Stimulated activated CD4-positive, alpha-beta T cell treated with anti-CD3 and anti-CD28 coated beads, Interleukin-12 subunit alpha, Interleukin-12 subunit beta, amount 100 ng/mL, for 4 hours (primary cell): Measurements from ENCODE around the gene TPPP3.
"Not testable (repeated sequence)": the region's sequence is repeated elsewhere in the genome, so short reads cannot be mapped to it uniquely, and the experiment has no call there.

Source experiments
- DNase-seq: peaks from one replicate; pipeline ENCODE4 v3.0.0-alpha.2; 2020

TPPP3 gene

DNA sequence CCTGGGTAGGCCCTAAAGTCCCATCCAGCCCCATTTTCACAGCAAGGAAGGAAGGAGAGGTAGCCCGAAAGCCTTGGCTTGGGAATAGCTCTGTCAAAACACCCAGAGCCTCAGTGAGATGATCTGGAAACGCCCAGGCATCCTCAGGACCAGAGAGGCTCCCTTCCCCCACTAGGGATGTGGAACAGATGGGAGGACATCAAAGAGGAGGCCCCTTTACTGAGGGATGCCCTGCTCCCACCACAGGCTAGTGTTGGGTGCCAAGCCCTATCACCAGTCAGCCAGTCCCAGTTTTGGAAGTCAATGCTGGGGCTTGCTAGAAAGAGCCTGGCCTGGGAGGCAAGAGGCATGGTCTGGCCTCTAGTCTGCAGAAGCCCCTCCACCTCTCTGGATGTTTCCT is 4.7 kb downstream of the TPPP3 start:
- DNase-seq: no peak

DNA sequence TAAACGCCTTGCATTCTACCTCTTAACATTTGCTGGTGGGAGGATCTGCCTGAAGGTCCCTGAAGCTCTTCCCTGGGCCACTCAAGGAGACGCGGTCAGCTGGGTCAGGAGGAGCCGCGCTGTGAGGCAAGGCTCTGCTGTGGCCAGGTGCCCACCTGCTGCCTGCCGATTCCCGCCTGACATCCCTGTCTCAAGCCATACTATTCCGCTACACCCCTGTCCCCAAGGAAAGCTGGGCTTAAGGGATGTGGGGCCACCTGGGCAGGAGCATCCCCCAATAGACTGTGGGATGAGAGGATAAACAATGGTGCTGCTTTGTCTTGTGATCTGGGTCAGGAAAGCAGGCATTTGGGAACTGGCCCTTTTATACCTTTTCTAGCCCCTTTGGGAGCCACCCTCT is 5.1 kb downstream of the TPPP3 start:
- DNase-seq: no peak

DNA sequence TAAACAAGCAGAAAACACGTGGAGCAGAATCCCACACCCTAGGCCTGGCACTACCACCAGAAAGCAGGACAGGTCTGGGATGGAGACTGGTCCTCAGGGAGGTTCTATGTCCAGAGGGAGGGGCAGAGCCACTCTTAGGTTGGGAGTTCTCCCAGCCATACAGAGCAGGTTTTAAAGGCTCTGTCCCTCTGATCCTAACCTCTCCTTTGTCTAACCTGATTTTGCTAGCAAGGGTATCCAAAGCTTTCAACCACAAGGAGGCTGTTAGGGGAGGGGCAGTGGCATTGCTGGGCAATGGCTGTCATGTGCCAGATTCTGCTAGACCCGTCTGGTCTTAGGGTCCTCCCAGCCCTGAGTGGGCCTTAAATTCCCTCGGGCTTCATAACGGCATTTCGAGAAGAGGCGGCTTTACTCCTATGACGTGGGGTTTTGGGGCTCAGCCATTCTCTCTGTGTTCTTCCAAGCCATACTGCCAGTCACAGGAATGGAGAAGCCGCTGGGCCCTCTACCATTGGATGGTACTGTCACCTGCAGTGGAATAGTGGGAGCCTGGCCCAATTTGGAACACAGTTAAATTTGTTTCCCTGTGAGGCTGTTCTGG is 5.7 kb downstream of the TPPP3 start:
- DNase-seq: no peak

DNA sequence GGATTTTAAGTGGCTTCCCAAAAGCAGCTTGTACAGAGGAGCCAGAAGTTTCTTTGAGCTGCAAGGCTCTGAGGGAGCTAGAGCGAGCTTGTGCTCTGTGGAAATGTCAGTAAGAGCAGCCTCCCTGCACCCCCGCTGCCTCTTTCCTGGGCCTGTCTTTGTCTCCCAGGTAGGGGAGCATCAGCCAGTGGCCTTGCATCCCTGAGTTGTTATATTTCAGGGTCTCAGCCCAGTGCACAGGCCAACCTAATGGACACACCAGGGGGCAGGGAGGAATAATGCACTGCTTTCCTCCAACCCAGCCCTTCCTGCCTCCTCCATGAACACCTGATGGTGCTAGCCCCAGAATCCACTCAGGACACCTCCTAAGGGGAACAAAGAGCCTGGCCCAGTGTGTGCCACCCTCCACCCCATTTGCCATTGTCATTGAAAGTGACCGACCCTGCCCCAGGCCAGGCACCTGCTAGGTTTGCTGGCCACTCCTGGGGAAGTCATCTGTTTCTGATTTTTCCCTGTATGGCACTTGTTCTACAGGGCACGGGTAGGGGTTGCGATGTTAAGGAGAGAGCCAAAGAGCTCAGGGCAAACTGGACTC is 6.3 kb downstream of the TPPP3 start:
- no peak for DNase-seq

DNA sequence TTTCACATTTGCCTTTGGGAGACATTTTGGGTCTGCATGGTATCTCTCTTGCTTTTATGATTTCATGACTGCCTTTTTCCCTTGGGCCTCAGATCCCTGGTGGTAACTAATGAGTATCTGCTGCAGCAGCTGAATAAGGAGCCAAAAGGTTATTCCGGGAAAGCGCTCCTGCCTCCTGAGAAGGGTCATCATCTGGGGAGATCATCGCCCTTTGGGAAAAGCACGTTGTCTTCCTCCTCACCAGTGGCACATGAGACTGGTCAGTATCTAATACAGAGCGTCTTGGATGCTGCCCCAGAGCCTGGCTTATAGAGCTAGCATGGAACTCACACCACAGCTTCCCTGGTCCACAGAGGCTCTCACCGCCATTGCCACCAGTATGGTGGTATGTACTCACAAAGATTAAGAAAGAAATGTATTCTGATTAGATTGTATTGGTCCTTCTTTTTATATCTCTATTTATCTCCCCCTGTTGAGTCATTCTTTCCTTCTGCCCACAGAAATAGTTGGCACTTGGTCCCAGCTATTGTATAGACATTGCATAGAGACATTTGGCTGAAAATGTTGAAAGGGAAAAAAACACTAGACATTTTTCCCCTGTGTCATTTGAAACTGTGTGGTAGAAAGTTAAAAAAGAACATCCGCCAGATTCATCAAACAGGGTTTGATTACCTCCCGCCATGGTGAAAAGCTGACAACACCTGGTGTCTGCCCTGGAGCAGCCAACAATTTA is 8.4 kb downstream of the TPPP3 start:
- no peak for DNase-seq

DNA sequence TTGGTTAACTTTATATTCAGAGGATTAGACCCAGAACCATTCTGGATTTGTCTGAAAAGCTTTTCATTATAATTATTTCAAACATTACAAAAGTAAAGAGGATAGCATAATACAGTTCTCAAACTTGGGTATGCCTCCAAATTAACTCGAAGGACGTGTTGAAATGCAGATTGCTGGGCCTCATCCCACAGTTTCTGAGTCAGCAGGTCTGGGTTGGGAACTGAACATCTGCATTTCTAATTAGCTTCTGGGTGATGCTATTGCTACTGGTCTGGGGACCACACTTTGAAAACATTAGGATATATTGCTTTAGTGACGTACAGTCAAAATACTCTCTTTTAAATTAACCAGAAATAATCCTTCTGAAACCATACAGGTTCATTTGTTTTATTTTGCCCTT is 10.0 kb downstream of the TPPP3 start:
- no peak for DNase-seq

DNA sequence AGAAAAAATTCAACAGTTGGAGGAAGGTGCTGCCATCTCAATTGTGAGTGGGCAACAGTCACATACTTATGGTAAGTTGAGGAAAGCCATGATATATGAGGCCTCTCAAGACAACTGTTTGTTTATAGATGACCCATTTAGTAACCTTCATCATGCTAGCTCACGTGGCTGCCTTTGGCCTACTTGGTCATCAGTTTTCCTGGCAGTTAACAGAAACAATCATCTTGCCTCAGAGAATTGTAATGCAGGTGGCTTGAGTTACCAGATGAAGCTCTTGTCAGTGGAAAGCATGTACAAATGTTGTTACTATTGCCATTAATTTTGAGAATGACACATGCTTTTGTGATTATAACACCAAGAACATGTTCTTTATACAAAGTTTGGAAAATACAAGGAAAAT is 14.7 kb downstream of the TPPP3 start:
- DNase-seq: no peak

DNA sequence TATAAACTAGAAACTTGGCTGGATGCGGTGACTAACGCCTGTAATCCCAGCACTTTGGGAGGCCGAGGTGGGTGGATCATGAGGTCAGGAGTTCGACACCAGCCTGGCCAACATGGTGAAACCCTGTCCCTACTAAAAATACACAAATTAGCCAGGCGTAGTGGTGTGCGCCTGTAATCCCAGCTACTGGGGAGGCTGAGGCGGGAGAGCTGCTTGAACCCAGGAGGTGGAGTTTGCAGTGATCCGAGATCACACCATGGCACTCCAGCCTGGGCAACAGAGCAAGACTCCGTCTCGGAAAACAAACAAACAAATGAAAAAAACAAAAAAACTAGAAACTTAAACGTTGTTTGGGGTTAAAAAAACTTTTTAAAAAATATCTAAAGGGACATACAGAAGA is 17.3 kb downstream of the TPPP3 start:
- not testable (repeated sequence) for DNase-seq

DNA sequence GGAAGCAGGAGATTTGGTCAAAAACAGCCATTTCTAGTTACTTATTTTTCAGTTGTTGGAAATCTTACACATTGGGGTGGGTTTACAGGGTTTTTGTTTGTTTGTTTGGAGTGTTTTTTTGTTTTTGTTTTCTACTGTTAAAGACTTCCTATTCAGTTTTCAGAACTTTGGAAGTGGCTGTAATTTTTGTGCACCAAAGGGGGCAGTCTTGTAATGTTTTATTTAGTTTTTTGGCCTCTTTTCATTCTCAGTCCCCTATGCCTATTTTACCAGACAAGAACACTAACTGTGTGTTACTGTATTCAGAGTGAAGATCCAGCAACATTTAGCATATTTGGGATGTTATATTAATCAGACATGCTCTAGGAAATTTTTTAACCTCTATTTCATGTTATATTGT is 20.6 kb downstream of the TPPP3 start:
- no peak for DNase-seq

DNA sequence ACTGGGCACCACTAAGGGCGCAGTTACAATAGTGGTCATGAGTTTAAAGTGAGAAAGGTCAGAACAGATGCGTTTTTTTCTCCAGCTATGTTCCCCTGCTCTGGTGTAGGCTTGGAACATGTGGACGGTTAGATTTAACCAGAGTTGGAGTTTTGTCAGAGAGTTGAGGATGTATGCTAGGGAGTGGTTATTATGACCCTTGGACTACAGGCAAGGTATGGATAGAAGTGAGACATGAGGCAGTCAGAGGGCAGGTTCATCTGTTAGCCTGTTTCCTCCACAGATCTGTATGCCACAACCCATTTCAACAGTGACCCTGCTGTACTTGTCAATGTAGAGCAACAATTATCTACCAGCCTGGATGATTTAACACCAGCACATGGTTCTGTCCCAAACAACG is 22.6 kb downstream of the TPPP3 start:
- no peak for DNase-seq

DNA sequence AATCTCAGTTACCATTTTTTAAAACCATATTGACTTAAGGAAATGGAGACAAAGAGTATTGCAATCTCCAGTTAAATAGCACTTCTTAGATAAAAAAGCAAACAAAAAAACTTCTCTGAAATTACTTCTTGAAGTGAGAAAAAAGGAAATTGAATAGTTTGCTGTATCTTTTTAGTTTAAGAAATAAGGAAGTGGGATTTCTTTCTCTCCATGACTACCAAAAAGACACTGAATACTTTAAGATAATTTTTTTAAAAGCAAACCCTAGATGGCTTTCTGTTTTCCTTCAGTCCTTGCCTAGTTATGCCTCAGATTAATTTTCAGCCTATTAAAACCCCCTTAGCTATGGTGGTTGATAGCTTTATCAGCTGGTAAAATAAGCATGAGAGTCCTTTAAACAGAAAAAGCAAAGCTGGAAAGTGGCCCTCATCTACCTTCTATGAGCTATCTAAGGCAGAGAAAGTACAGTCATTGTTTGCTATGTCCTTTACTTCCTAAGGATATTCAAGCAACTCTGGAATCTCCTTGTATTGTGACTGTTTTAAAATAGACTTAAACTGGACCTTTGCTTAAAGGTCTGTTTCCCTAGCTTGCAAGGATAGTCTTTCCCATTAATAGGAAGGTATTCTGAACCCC is 28.6 kb downstream of the TPPP3 start:
- DNase-seq: no peak

DNA sequence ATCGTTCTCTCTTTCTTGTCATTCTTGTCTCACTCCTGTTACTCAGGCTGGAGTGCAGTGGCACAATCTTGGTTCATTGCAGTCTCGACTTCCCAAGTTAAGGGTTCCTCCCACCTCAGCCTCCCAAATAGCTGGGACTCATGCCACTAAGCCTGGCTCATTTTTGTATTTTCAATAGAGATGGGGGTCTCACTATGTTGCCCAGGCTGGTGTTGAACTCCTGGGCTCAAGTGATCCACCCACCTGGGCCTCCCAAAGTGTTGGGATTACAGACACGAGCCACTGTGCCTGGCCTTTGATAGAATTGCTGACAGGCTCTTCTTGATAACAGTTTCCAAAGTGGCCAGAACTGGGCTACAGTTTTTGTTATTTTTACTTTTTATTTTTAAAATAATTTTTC is 32.3 kb downstream of the TPPP3 start:
- DNase-seq: no peak

DNA sequence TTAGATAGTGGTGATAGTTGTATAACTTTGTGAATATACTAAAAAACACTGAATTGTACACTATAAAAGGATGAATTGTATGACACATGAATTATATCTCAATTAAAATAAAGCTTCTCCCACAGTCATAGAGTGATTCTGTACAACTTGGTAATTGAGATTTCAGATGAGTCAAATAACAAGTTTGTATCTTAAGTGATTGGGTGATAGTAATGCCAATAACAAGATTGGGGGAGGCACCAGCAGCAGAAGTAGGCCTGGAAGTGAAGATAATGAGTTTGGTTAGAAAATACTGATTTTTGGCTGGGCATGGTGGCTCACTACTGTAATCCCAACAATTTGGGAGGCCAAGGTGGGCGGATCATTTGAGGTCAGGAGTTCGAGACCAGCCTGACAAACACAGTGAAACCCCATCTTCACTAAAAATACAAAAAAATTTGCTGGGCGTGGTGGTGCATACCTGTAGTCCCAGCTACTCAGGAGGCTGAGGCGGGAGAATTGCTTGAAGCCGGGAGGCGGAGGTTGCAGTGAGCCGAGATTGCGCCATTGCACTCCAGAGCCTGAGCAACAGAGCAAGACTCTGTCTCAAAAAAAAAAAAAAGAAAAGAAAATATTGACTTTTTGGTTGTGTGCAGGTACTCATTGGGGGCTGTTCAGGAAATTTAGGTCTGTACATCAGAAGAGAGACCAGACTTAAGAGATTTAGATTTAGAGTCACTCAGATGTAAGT is 33.6 kb downstream of the TPPP3 start:
- DNase-seq: not testable (repeated sequence)

DNA sequence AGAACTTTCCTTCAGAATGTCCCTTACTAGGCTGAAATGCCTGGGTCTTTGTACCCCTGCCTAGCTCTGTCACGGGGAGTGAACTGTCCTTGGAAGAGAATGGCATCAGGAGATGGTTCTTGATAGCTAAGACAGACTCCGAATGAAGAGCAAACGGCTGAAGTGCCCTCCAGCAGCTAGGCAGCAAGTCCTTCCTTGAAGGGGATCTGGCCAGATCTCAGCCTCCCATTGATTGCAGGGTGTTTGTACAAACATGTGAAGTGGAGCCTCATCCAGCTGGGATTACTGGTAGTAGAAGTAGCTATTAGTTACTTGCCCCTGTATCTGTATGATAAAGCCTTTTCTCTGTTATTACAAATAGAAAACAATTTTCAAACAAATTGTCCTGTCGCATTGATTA is 35.7 kb downstream of the TPPP3 start:
- DNase-seq: no peak

DNA sequence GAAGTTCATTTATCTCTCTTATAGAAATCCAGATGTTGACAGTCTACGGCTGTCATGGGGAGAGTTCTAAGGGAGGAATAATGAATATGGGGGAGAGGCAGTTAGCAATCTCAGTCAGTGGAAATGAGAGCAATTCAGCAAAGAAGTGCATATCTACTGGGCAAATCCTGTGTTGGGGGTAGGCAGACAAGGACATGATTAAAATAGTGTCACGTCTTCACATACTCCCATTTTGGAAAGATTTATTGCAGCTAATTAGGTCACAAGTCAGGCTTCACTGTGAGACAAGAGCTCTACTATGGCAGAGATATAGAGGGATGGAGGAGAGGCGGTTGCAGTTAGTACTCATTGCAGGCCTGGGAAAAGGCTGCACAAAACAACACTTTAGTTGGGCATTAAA is 36.9 kb downstream of the TPPP3 start:
- no peak for DNase-seq

DNA sequence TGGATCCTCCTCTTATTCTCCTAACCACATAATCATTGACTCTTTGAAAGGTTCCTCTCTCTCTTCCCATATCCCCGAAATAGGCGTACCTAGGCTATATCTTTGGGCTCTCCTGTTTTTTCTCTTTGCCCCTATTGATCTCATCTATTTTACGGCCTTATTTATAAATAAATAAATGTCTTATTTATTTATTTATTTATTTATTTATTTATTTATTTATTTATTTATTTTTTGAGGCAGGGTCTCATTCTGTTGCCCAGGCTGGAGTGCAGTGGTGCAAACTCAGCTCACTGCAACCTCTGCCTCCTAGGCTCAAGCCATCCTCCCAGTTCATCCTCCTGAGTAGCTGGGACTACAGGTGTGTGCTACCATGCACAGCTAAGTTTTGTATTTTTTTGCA is 40.8 kb downstream of the TPPP3 start:
- DNase-seq: not testable (repeated sequence)

DNA sequence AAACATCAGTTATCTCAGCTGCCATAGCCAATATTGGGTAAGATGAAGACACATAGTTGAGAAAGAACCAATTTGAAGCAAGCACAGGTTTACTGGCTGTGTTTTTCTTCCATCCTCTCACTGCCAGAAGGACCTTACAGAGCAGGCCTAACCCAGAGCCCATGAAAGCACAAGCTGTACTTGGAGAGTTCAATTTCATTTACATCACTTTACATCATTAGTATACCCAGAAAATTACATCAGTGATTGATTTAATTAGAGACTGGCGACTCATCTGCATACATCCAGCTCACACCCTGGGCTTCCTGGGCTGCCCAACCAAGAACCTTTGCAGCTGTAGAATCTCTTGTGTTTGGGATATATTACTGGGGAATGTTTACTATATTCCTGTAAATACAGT is 43.0 kb downstream of the TPPP3 start:
- DNase-seq: no peak

DNA sequence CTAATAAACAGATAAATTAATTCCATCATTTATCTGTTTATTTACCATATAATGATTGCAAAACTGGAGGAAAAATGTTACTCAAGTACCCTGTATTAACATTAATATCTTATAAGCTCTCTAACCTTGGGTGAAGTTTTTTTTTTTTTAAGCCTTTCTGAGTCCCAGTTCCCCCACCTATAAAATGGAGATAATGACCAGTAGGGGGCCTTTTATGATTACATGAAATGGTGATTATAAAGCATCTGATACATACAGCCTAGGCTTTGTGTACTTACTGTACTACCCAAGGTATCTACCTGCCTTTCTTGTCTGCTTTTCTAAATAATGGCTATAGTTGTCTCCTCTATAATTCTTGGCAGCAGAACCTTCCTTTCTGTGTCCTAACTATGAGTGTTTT is 44.1 kb downstream of the TPPP3 start:
- DNase-seq: no peak

DNA sequence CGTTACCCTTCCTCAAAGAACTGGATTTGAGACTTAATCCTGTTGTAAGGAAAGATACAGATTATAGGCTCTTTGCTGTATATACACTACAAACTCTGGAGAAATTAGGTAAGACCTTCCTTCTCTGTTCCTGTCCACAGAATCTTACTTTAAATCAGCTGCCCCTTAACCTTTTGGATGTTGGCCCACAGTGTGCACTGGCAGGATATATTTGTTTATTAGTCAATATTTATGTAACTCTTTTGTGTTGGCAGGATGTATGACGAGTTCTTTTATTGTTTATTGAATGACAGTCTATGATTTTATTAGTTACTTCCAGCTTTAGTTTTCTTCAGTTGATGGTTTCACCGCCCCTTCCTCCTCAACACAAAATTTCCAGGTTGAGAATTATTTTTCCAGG is 47.0 kb downstream of the TPPP3 start:
- DNase-seq: no peak

DNA sequence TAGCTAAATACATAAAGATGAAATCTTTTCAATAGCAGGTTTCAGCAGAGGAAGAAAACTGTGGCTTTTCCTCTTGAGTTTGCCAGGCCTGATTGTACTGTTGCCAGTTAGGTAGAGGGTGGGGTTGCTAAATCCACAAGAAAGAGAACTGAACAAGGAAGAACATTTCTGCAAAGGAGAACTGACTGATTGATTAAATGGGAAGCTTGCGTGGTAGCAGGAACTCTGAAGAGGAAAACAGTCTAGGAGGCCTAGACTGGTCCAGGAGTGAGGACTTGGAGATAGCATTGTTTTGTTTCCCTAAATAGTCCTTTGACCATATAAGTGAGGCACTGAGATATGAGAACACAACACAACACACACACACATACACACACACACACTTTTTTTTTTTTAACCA is 47.9 kb downstream of the TPPP3 start:
- DNase-seq: no peak

DNA sequence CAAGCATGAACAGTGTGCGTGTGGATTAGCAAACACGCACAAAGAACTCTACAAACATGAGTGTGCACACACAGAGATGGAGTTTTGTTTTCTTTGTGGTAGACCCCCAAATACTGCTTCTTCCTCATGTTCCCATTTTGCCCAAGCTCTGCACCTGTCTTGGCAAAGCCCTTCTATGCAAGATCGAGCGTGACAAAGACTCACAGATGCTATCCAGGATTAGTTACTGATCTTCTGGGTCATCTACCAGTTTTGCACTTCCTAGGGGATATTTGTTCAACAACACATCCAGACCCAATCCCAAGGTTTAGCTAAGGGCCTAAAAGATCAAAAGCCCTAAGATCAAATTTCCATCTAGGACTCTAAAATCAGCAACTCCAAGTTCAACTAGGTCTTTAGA is 50.7 kb downstream of the TPPP3 start:
- DNase-seq: no peak

DNA sequence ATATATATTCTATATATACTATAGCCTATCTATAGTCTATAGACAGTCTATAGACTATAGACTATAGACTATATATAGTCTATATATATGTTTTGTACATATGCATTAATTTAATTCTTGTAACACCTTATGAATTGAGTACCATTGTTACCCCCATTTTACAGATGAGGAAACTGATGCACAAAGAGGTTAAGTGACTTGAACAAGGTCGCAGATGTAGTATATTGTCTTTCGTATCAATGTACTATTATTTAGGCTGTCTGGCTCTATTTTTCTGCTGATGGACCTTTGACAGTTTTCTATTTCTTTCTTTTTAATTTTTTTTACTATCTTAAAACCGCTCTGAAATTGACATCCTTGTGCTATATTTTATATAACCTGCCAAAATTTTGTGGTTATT is 52.0 kb downstream of the TPPP3 start:
- no peak for DNase-seq
